PFSK-1 (cell line): ENCODE measurements around the gene SLC25A31.

Experiments used
- FOXP2 ChIP-seq: optimal IDR thresholded peaks from 2 replicates; pipeline ENCODE3; 2011; ENCODE audit warnings: borderline replicate concordance, control low read depth, inconsistent platforms; ENCODE audit not compliant: insufficient read depth; ENCODE audit errors: extremely low read length, extremely low read depth
- POLR2AphosphoS5 ChIP-seq: IDR thresholded peaks from 2 replicates; pipeline ENCODE4 v1.6.1; 2012; ENCODE audit warnings: low read depth, mild to moderate bottlenecking, control low read depth, low read length, moderate library complexity
- SIN3A ChIP-seq: IDR thresholded peaks from 2 replicates; pipeline ENCODE4 v1.6.1; 2012; ENCODE audit warnings: mild to moderate bottlenecking, low read length, moderate library complexity, borderline replicate concordance; ENCODE audit not compliant: insufficient read depth
- TAF1 ChIP-seq: IDR thresholded peaks from 2 replicates; pipeline ENCODE4 v1.6.1; 2012; ENCODE audit warnings: low read length, control low read depth, borderline replicate concordance; ENCODE audit not compliant: insufficient read depth
- TF ChIP-seq, protein P1 (sequence below), 2 experiments: IDR thresholded peaks; 2 replicates each; pipeline versions ENCODE4 v1.6.1 to v1.8.0; 2011 to 2012; ENCODE audit warnings: low read depth in 2 of 2, low read length in 2 of 2, control low read depth in 1 of 2, inconsistent platforms in 1 of 2, mild to moderate bottlenecking in 1 of 2, moderate library complexity in 1 of 2; ENCODE audit not compliant: insufficient read depth in 1 of 2

The SLC25A31 gene

DNA sequence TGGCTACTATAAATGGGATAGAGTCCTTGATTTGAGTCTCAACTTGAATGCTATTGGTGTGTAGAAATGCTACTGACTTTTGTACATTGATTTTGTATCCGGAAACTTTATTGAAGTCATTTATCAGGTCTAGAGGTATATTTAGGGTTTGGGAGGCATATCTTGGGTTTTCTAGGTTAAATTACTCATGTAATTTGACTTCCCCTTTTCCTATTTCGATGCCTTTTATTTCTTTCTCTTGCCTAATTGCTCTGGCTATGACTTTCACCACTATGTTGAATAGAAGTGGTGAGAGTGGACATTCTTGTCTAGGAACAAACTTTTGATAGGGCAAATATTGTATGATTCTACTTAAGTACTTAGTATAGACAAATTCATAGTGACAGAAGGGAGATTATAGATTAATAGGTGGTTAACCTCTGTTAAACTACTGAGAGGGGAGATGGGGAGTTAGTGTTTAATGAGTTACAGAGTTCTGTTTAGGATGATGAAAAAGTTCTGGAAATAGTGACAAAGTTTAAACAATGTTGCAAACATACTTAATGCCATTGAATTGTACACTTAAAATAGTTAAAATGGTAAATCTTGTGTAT is 29.1 kb downstream of the SLC25A31 start:
- TF ChIP-seq, protein P1, sequence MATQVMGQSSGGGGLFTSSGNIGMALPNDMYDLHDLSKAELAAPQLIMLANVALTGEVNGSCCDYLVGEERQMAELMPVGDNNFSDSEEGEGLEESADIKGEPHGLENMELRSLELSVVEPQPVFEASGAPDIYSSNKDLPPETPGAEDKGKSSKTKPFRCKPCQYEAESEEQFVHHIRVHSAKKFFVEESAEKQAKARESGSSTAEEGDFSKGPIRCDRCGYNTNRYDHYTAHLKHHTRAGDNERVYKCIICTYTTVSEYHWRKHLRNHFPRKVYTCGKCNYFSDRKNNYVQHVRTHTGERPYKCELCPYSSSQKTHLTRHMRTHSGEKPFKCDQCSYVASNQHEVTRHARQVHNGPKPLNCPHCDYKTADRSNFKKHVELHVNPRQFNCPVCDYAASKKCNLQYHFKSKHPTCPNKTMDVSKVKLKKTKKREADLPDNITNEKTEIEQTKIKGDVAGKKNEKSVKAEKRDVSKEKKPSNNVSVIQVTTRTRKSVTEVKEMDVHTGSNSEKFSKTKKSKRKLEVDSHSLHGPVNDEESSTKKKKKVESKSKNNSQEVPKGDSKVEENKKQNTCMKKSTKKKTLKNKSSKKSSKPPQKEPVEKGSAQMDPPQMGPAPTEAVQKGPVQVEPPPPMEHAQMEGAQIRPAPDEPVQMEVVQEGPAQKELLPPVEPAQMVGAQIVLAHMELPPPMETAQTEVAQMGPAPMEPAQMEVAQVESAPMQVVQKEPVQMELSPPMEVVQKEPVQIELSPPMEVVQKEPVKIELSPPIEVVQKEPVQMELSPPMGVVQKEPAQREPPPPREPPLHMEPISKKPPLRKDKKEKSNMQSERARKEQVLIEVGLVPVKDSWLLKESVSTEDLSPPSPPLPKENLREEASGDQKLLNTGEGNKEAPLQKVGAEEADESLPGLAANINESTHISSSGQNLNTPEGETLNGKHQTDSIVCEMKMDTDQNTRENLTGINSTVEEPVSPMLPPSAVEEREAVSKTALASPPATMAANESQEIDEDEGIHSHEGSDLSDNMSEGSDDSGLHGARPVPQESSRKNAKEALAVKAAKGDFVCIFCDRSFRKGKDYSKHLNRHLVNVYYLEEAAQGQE (IDR thresholded peaks at IDR 0.05; ENCODE audit: insufficient read depth in 1 of 2, low read depth in 2 of 2, low read length in 2 of 2) = no peak
- no peak for TF ChIP-seq TAF1
- TF ChIP-seq FOXP2 = no peak
- no peak for TF ChIP-seq SIN3A

DNA sequence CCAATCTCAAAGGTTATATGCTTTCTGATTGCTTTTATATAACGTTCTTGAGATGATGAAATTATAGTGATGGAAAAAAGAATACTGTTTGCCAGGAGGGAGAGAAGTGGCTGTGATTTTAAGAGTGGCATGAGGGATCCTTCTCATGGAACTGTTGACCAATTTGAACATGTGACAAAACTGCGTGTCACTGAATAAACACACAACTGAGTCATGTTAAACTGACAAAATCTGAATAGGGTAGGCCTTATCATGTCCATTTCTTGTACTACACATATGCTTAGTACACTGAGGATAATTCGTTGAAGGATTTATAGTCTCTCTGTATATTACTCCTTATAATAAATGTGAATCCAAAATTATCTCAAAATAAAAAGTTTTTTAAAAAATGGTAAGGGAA is 29.7 kb downstream of the SLC25A31 start:
- TF ChIP-seq, protein P1 (IDR thresholded peaks at IDR 0.05; ENCODE audit: insufficient read depth in 1 of 2, low read depth in 2 of 2, low read length in 2 of 2) = no peak
- TF ChIP-seq TAF1 = no peak
- no peak for TF ChIP-seq FOXP2

GRCh38 chr4:127771535-127772275 is 41.5 kb downstream of the SLC25A31 start:
- TF ChIP-seq POLR2AphosphoS5 (no peak), TAF1 (no peak), FOXP2 (no peak), SIN3A (no peak)
- TF ChIP-seq, protein P1 (IDR thresholded peaks at IDR 0.05; ENCODE audit: insufficient read depth in 1 of 2, low read depth in 2 of 2, low read length in 2 of 2) = no peak

- TF ChIP-seq SIN3A (no peak), FOXP2 (no peak), POLR2AphosphoS5 (no peak), TAF1 (no peak)
- TF ChIP-seq, protein P1 (IDR thresholded peaks at IDR 0.05; ENCODE audit: insufficient read depth in 1 of 2, low read depth in 2 of 2, low read length in 2 of 2) = no peak
These were observed 42.8 kb downstream of the SLC25A31 start for GRCh38 chr4:127772769-127773671.
